Adipocyte (in vitro differentiated cells): Measurements from ENCODE around the gene FHOD1.

ENCODE experiments used
- DNase-seq: peaks from one replicate; pipeline ENCODE4 v3.0.0-alpha.2; 2015; ENCODE audit warnings: low read depth
- H3K27me3 ChIP-seq: replicated peaks from 2 replicates; pipeline ENCODE4 v1.7.0; 2013; ENCODE audit warnings: mild to moderate bottlenecking, low read length, moderate library complexity; ENCODE audit not compliant: control insufficient read depth, insufficient read depth
- H3K36me3 ChIP-seq: 2 replicates; pipeline ENCODE4 v1.7.0; 2013; ENCODE audit warnings: low read length, mild to moderate bottlenecking, moderate library complexity; ENCODE audit not compliant: control insufficient read depth, insufficient read depth, severe bottlenecking
- H3K4me1 ChIP-seq: 2 replicates; pipeline ENCODE4 v1.7.0; 2013; ENCODE audit warnings: mild to moderate bottlenecking, low read length, moderate library complexity; ENCODE audit not compliant: control insufficient read depth, insufficient read depth
- H3K4me3 ChIP-seq: 2 replicates; pipeline ENCODE4 v1.7.0; 2013; ENCODE audit warnings: mild to moderate bottlenecking, low read length, moderate library complexity
- H3K9ac ChIP-seq: 2 replicates; pipeline ENCODE4 v1.7.0; 2013; ENCODE audit warnings: mild to moderate bottlenecking, low read length, moderate library complexity
- H3K9me3 ChIP-seq: 2 replicates; pipeline ENCODE4 v1.7.0; 2013; ENCODE audit warnings: mild to moderate bottlenecking, low read length, moderate library complexity; ENCODE audit not compliant: control insufficient read depth

The FHOD1 gene

GRCh38 chr16:67183627-67184452 is 63.4 kb downstream of the FHOD1 start, which contains the start of gene MATCAP1:
MATCAP1 (minus strand) TSS chr16:67183963; CDS start chr16:67180610, 3,353 bp downstream.
- Histone ChIP-seq H3K27me3 (no peaks in the 10 kb centered on the region), H3K9ac (peak within 1 kb of the TSS; percentile 86), H3K9me3 (no peaks in the 10 kb centered on the region), H3K4me1 (peaks cover 37% of the 10 kb centered on the region), H3K4me3 (peak within 1 kb of the TSS; percentile 86), H3K36me3 (no peaks in the 10 kb centered on the region)
- DNase-seq: peak; percentile 98

- H3K36me3 ChIP-seq: no peaks in the 10 kb centered on the region
- no peaks in the 10 kb centered on the region for H3K9me3 ChIP-seq
- H3K4me1 ChIP-seq: peaks cover 37% of the 10 kb centered on the region
- DNase-seq: no peak
- H3K27me3 ChIP-seq: no peaks in the 10 kb centered on the region
- peak overlapping the region; percentile 86 for H3K4me3 ChIP-seq
- H3K9ac ChIP-seq: peak overlapping the region; percentile 86
Measured at GRCh38 chr16:67183284-67183626, 64.0 kb downstream of the FHOD1 start.

- no peaks in the 10 kb centered on the region for H3K36me3 ChIP-seq
- no peaks in the 10 kb centered on the region for H3K9me3 ChIP-seq
- peak overlapping the region; percentile 86 for H3K4me3 ChIP-seq
- no peak overlapping the region for H3K9ac ChIP-seq
- peak; percentile 27 for DNase-seq
- H3K4me1 ChIP-seq: peaks cover 37% of the 10 kb centered on the region
- H3K27me3 ChIP-seq: no peaks in the 10 kb centered on the region
Measured at GRCh38 chr16:67182288-67182687, 65.0 kb downstream of the FHOD1 start.

GRCh38 chr16:67181346-67181745 is 65.9 kb downstream of the FHOD1 start:
- no peaks in the 10 kb centered on the region for H3K9me3 ChIP-seq
- DNase-seq: peak; percentile 81
- H3K27me3 ChIP-seq: no peaks in the 10 kb centered on the region
- H3K4me3 ChIP-seq: no peak overlapping the region
- peaks cover 37% of the 10 kb centered on the region for H3K4me1 ChIP-seq
- no peak overlapping the region for H3K9ac ChIP-seq
- H3K36me3 ChIP-seq: no peaks in the 10 kb centered on the region

GRCh38 chr16:67180166-67180565 is 67.1 kb downstream of the FHOD1 start:
- DNase-seq: no peak
- Histone ChIP-seq H3K4me1 (peaks cover 32% of the 10 kb centered on the region), H3K36me3 (no peaks in the 10 kb centered on the region), H3K27me3 (no peaks in the 10 kb centered on the region), H3K9ac (no peak overlapping the region), H3K9me3 (no peaks in the 10 kb centered on the region), H3K4me3 (no peak overlapping the region)

GRCh38 chr16:67179421-67180080 is 67.7 kb downstream of the FHOD1 start:
- Histone ChIP-seq H3K27me3 (no peaks in the 10 kb centered on the region), H3K9me3 (no peaks in the 10 kb centered on the region), H3K4me1 (peaks cover 27% of the 10 kb centered on the region), H3K9ac (no peak overlapping the region), H3K36me3 (no peaks in the 10 kb centered on the region), H3K4me3 (no peak overlapping the region)
- DNase-seq: no peak
